ENCODE data around the gene CNOT6.

Gene CNOT6

GRCh38 chr5:180580681-180581080, 86.5 kb downstream of the CNOT6 start:
- no peak for TF ChIP-seq CREB5 (CRISPR knock-in tag; IDR thresholded peaks at IDR 0.05; ENCODE audit: low read depth)
- TF ChIP-seq OSR1 (CRISPR knock-in tag; IDR thresholded peaks at IDR 0.05): no peak
- no peak for TF ChIP-seq CSRNP3 (CRISPR knock-in tag; IDR thresholded peaks at IDR 0.05)
- no peak for TF ChIP-seq BACH2 (CRISPR knock-in tag; IDR thresholded peaks at IDR 0.05; ENCODE audit: borderline replicate concordance)
- TF ChIP-seq POU6F1 (CRISPR knock-in tag; IDR thresholded peaks at IDR 0.05; ENCODE audit: borderline replicate concordance, low read depth): no peak
- TF ChIP-seq PATZ1 (CRISPR knock-in tag; IDR thresholded peaks at IDR 0.05; ENCODE audit: borderline replicate concordance): no peak
- TF ChIP-seq ZFP3 (CRISPR knock-in tag; IDR thresholded peaks at IDR 0.05): no peak
- TF ChIP-seq ISL1 (CRISPR knock-in tag; IDR thresholded peaks at IDR 0.05): no peak
- ATAC-seq: no peak

GRCh38 chr5:180583738-180584137, 89.6 kb downstream of the CNOT6 start:
- no peak for TF ChIP-seq CSDC2 (CRISPR knock-in tag; IDR thresholded peaks at IDR 0.05)
- TF ChIP-seq ZC3H10 (CRISPR knock-in tag; IDR thresholded peaks at IDR 0.05): no peak
- TF ChIP-seq TOX (CRISPR knock-in tag; IDR thresholded peaks at IDR 0.05; ENCODE audit: borderline replicate concordance): no peak
- no peak for TF ChIP-seq PATZ1 (CRISPR knock-in tag; IDR thresholded peaks at IDR 0.05; ENCODE audit: borderline replicate concordance)
- no peak for TF ChIP-seq CSRNP3 (CRISPR knock-in tag; IDR thresholded peaks at IDR 0.05)
- no peak for TF ChIP-seq TSHZ2 (CRISPR knock-in tag; IDR thresholded peaks at IDR 0.05)
- TF ChIP-seq POU6F1 (CRISPR knock-in tag; IDR thresholded peaks at IDR 0.05; ENCODE audit: borderline replicate concordance, low read depth): no peak
- TF ChIP-seq ISL1 (CRISPR knock-in tag; IDR thresholded peaks at IDR 0.05): no peak
- TF ChIP-seq RARB (CRISPR knock-in tag; IDR thresholded peaks at IDR 0.05): no peak
- no peak for TF ChIP-seq ZNF8 (CRISPR knock-in tag; IDR thresholded peaks at IDR 0.05)
- no peak for TF ChIP-seq GLIS3 (CRISPR knock-in tag; IDR thresholded peaks at IDR 0.05)
- no peak for TF ChIP-seq ZNF565 (CRISPR knock-in tag; conservative IDR thresholded peaks at IDR 0.05; ENCODE audit: low read depth)
- no peak for TF ChIP-seq SNAI2 (CRISPR knock-in tag; IDR thresholded peaks at IDR 0.05)
- TF ChIP-seq PPARA (CRISPR knock-in tag; IDR thresholded peaks at IDR 0.05; ENCODE audit: borderline replicate concordance): no peak
- TF ChIP-seq ZFP30 (CRISPR knock-in tag; IDR thresholded peaks at IDR 0.05): no peak
- no peak for TF ChIP-seq ESRRG (CRISPR knock-in tag; IDR thresholded peaks at IDR 0.05)
- ATAC-seq: no peak
